Colonic mucosa (tissue), 4 donors: Measurements from ENCODE around the gene FAM193A. TPM values are rescaled to one million over a fixed set of nuclear protein-coding genes. Genes with fewer than 3 reads are reported as not detected.

ENCODE experiments used
- DNase-seq: peaks from one replicate; pipeline ENCODE4 v3.0.0-alpha.2; 2020
- H3K27ac ChIP-seq: fragments of 200-600 bp; one replicate; pipeline ENCODE4 v1.8.0; 2021
- H3K27me3 ChIP-seq: fragments of 200-600 bp; one replicate; pipeline ENCODE4 v1.8.0; 2021
- H3K36me3 ChIP-seq: fragments of 200-600 bp; one replicate; pipeline ENCODE4 v1.8.0; 2021
- H3K4me1 ChIP-seq: fragments of 200-600 bp; one replicate; pipeline ENCODE4 v1.8.0; 2021; ENCODE audit warnings: mild to moderate bottlenecking
- H3K4me3 ChIP-seq: fragments of 200-600 bp; one replicate; pipeline ENCODE4 v1.8.0; 2021
- H3K9ac ChIP-seq, 2 donors: one replicate each; pipeline ENCODE4 v1.7.0; 2013; ENCODE audit warnings: control low read depth in 2 of 2, low read depth in 2 of 2, low read length in 2 of 2
- H3K9me3 ChIP-seq: fragments of 200-600 bp; one replicate; pipeline ENCODE4 v1.8.0; 2021
- intact Hi-C: fragments of 100-400 bp; cut with DNase I; formaldehyde crosslinking; loops from one replicate; pipeline ENCODE4 v1.14.1; 2022
- total RNA-seq, 2 donors: library from RNA; stranded (reverse); fragmentation: NEBNext Ultra II Directional in 1 of 2; extraction: Animal tissue kit (Norgen Biotek cat#: 25700) in 1 of 2; gene quantifications; one replicate each; pipeline ENCODE4 v1.2.1, GENCODE V29; 2021
- TF ChIP-seq, protein P1 (sequence below): fragments of 200-600 bp; IDR thresholded peaks from one replicate; pipeline ENCODE4 v1.8.0; 2022; ENCODE audit warnings: antibody characterized with exemption, mild to moderate bottlenecking
- donor health status: healthy.
- donor health status: DM: no; HTN: no; CAD: no.
- donor health status: DM: no; HTN: no; CAD: no.

FAM193A gene
- total RNA-seq, 2 donors from 2014 or later: 18.0 to 25.8 TPM

GRCh38 chr4:2648159-2648814, 111.8 kb downstream of the FAM193A start:
- no peak overlapping the region for H3K9ac ChIP-seq
- intact Hi-C loops: no loop called here

GRCh38 chr4:2649604-2650114, 113.2 kb downstream of the FAM193A start:
- DNase-seq: no peak
- Histone ChIP-seq H3K36me3 (peaks cover 7% of the 10 kb centered on the region), H3K27ac (no peak overlapping the region)

More at GRCh38 chr4:2648159-2648814, 111.8 kb downstream of the FAM193A start:
- DNase-seq: no peak
- no peaks in the 10 kb centered on the region for H3K27me3 ChIP-seq
- H3K4me1 ChIP-seq: no peaks in the 10 kb centered on the region
- no peak overlapping the region for H3K27ac ChIP-seq
- peaks cover 7% of the 10 kb centered on the region for H3K36me3 ChIP-seq
- TF ChIP-seq, protein P1, sequence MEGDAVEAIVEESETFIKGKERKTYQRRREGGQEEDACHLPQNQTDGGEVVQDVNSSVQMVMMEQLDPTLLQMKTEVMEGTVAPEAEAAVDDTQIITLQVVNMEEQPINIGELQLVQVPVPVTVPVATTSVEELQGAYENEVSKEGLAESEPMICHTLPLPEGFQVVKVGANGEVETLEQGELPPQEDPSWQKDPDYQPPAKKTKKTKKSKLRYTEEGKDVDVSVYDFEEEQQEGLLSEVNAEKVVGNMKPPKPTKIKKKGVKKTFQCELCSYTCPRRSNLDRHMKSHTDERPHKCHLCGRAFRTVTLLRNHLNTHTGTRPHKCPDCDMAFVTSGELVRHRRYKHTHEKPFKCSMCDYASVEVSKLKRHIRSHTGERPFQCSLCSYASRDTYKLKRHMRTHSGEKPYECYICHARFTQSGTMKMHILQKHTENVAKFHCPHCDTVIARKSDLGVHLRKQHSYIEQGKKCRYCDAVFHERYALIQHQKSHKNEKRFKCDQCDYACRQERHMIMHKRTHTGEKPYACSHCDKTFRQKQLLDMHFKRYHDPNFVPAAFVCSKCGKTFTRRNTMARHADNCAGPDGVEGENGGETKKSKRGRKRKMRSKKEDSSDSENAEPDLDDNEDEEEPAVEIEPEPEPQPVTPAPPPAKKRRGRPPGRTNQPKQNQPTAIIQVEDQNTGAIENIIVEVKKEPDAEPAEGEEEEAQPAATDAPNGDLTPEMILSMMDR: no peak
- no peaks in the 10 kb centered on the region for H3K9me3 ChIP-seq
- H3K4me3 ChIP-seq: no peak overlapping the region

GRCh38 chr4:2650276-2650675, 113.8 kb downstream of the FAM193A start:
- no peak overlapping the region for H3K27ac ChIP-seq
- H3K4me3 ChIP-seq: no peak overlapping the region
- H3K27me3 ChIP-seq: no peaks in the 10 kb centered on the region
- intact Hi-C loops: no loop called here
- H3K36me3 ChIP-seq: peaks cover 7% of the 10 kb centered on the region
- H3K9me3 ChIP-seq: no peaks in the 10 kb centered on the region
- no peaks in the 10 kb centered on the region for H3K4me1 ChIP-seq
- H3K9ac ChIP-seq: no peak overlapping the region
- TF ChIP-seq, protein P1: no peak
- DNase-seq: no peak

More at GRCh38 chr4:2649604-2650114, 113.2 kb downstream of the FAM193A start:
- intact Hi-C loops: no loop called here
- Histone ChIP-seq H3K9me3 (no peaks in the 10 kb centered on the region), H3K27me3 (no peaks in the 10 kb centered on the region), H3K4me1 (no peaks in the 10 kb centered on the region), H3K4me3 (no peak overlapping the region), H3K9ac (no peak overlapping the region)
- TF ChIP-seq, protein P1: no peak

DNA sequence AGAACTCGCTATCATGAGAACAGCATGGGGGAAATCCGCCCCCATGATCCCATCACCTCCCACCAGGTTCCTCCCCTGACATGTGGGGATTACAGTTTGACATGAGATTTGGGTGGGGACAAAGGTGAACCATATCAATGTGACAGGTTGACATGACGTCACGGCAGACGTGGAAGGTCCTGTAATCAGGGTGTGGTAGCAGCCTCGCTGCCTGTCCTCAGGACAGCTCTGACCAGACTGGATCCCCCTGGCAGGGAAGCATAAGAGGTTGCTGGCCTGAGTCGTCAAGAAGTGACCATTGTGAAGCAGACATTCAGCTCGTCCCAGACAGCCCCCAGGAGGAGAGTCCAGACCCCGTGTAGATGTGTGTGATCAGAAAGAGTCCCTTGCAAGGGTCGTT, 115.1 kb downstream of the FAM193A start:
- Histone ChIP-seq H3K27me3 (no peaks in the 10 kb centered on the region), H3K4me1 (no peaks in the 10 kb centered on the region), H3K4me3 (no peak overlapping the region), H3K9ac (no peak overlapping the region), H3K9me3 (no peaks in the 10 kb centered on the region), H3K36me3 (peaks cover 7% of the 10 kb centered on the region), H3K27ac (no peak overlapping the region)
- no peak for DNase-seq
- intact Hi-C loops: no loop called here
- TF ChIP-seq, protein P1: no peak

GRCh38 chr4:2651998-2652397, 115.6 kb downstream of the FAM193A start:
- no peak for DNase-seq
- no peak overlapping the region for H3K4me3 ChIP-seq
- peaks cover 6% of the 10 kb centered on the region for H3K36me3 ChIP-seq
- H3K9ac ChIP-seq: no peak overlapping the region
- intact Hi-C loops: no loop called here
- H3K27ac ChIP-seq: no peak overlapping the region
- TF ChIP-seq, protein P1: no peak
- no peaks in the 10 kb centered on the region for H3K9me3 ChIP-seq
- H3K4me1 ChIP-seq: no peaks in the 10 kb centered on the region
- H3K27me3 ChIP-seq: no peaks in the 10 kb centered on the region
